SK-N-SH (cell line): ENCODE results near the gene CIB4. TPM values are rescaled to one million over a fixed set of nuclear protein-coding genes. Genes with fewer than 3 reads are reported as not detected.

Experiments
- CTCF ChIA-PET: fragments of 300-600, 350-600 bp; formaldehyde crosslinking; extraction: SDS; loops from one replicate; lab custom pipeline; 2021; lab: Yijun Ruan, JAX
- POLR2A ChIA-PET: fragments of 350-600 bp; sonication (Branson Sonifier 250); formaldehyde crosslinking; extraction: SDS; loops from one replicate; lab custom pipeline; 2020; ENCODE audit warnings: antibody characterized with exemption, inconsistent platforms; lab: Yijun Ruan, JAX
- DNase-seq: peaks from one replicate; pipeline ENCODE4 v3.0.0; 2012
- H2AFZ ChIP-seq: fragments of 200-600 bp; sonication (generic); 2 replicates; pipeline ENCODE4 v1.8.1; 2016; ENCODE audit warnings: antibody characterized with exemption, mild to moderate bottlenecking, low read depth
- H3F3A ChIP-seq: fragments of 200-600 bp; sonication (generic); replicated peaks from 2 replicates; pipeline ENCODE3; 2016; ENCODE audit warnings: antibody characterized with exemption, mild to moderate bottlenecking; ENCODE audit not compliant: insufficient read depth
- H3K27ac ChIP-seq, 2 experiments: fragments of 200-500 bp in 1 of 2; fragments of 200-600 bp in 1 of 2; sonication (Bioruptor generic) in 1 of 2; sonication (generic), shearing (Covaris generic) in 1 of 2; 2 replicates each; pipeline versions ENCODE4 v1.5.1 to v1.6.1; 2014 to 2016; ENCODE audit warnings: low read depth in 2 of 2, inconsistent platforms in 1 of 2, low read length in 1 of 2, mild to moderate bottlenecking in 1 of 2, mixed read lengths in 1 of 2
- H3K27me3 ChIP-seq: fragments of 200-600 bp; sonication (generic), shearing (Covaris generic); 2 replicates; pipeline ENCODE4 v1.6.1; 2016; ENCODE audit warnings: mixed run types; ENCODE audit not compliant: insufficient read depth
- H3K36me3 ChIP-seq, 2 experiments: fragments of 200-500 bp in 1 of 2; fragments of 200-600 bp in 1 of 2; sonication (Bioruptor generic) in 1 of 2; sonication (generic) in 1 of 2; replicated peaks in 1 of 2; 2 replicates each; pipeline versions ENCODE3 to v1.5.1; 2014 to 2016; ENCODE audit warnings: low read length in 1 of 2, mild to moderate bottlenecking in 1 of 2; ENCODE audit not compliant: insufficient read depth in 2 of 2, control insufficient read depth in 1 of 2
- H3K4me1 ChIP-seq, 2 experiments: fragments of 200-500 bp in 1 of 2; fragments of 200-600 bp in 1 of 2; sonication (Bioruptor generic) in 1 of 2; sonication (generic), shearing (Covaris generic) in 1 of 2; 2 replicates each; pipeline versions ENCODE4 v1.5.1 to v1.6.1; 2014 to 2016; ENCODE audit warnings: low read depth in 1 of 2, low read length in 1 of 2, mixed run types in 1 of 2; ENCODE audit not compliant: insufficient read depth in 2 of 2, control insufficient read depth in 1 of 2
- H3K4me2 ChIP-seq: fragments of 200-600 bp; sonication (generic), shearing (Covaris generic); 2 replicates; pipeline ENCODE4 v1.6.1; 2017; ENCODE audit warnings: mixed run types
- H3K4me3 ChIP-seq, 2 experiments: fragments of 200-500 bp in 1 of 2; fragments of 200-600 bp in 1 of 2; sonication (Bioruptor generic) in 1 of 2; sonication (generic), shearing (Covaris generic) in 1 of 2; 2 replicates each; pipeline versions ENCODE4 v1.5.1 to v1.8.1; 2014 to 2016; ENCODE audit warnings: low read depth in 2 of 2, inconsistent platforms in 1 of 2, low read length in 1 of 2, mild to moderate bottlenecking in 1 of 2, mixed read lengths in 1 of 2, moderate library complexity in 1 of 2
- H3K79me2 ChIP-seq: fragments of 200-600 bp; sonication (generic); 2 replicates; pipeline ENCODE4 v1.8.1; 2017; ENCODE audit warnings: mild to moderate bottlenecking; ENCODE audit not compliant: insufficient read depth
- H3K9ac ChIP-seq: fragments of 200-600 bp; sonication (generic); 2 replicates; pipeline ENCODE4 v1.6.1; 2017; ENCODE audit warnings: mixed run types
- H3K9me2 ChIP-seq: fragments of 200-600 bp; sonication (generic); 2 replicates; pipeline ENCODE4 v1.6.1; 2017; ENCODE audit warnings: mixed run types
- H3K9me3 ChIP-seq: fragments of 200-600 bp; sonication (generic); 2 replicates; pipeline ENCODE4 v1.6.1; 2017; ENCODE audit warnings: mixed run types, mild to moderate bottlenecking, moderate library complexity
- H4K20me1 ChIP-seq: fragments of 200-600 bp; sonication (generic); 2 replicates; pipeline ENCODE4 v1.6.1; 2017; ENCODE audit warnings: mild to moderate bottlenecking, mixed run types; ENCODE audit not compliant: insufficient read depth
- CHD2 ChIP-seq: fragments of 150-350 bp; IDR thresholded peaks from 2 replicates; pipeline ENCODE4 v1.6.1; 2018; ENCODE audit warnings: low read length; ENCODE audit not compliant: partially characterized antibody
- CTCF ChIP-seq: fragments of 200-600 bp; sonication (generic); IDR thresholded peaks from 2 replicates; pipeline ENCODE4 v1.6.1; 2017; ENCODE audit warnings: antibody characterized with exemption, mild to moderate bottlenecking, moderate library complexity
- EZH2phosphoT487 ChIP-seq: fragments of 200-600 bp; sonication (generic); IDR thresholded peaks from 2 replicates; pipeline ENCODE4 v1.6.1; 2017; ENCODE audit warnings: low read depth, mixed run types, mild to moderate bottlenecking, antibody characterized with exemption, moderate library complexity, borderline replicate concordance
- FOXJ3 ChIP-seq: sonication (generic); formaldehyde crosslinking; IDR thresholded peaks from 2 replicates; pipeline ENCODE4 v1.5.1; 2020; ENCODE audit warnings: mild to moderate bottlenecking, missing genetic modification reagents
- IRF3 ChIP-seq: fragments of 150-350 bp; IDR thresholded peaks from 2 replicates; pipeline ENCODE4 v1.6.1; 2016; ENCODE audit warnings: mild to moderate bottlenecking, low read depth, low read length
- POLR2AphosphoS5 ChIP-seq: IDR thresholded peaks from 2 replicates; pipeline ENCODE4 v1.6.1; 2012; ENCODE audit warnings: low read depth, low read length
- RCOR1 ChIP-seq: fragments of 150-350 bp; IDR thresholded peaks from 2 replicates; pipeline ENCODE4 v1.6.1; 2017; ENCODE audit warnings: antibody characterized with exemption, low read length
- RXRA ChIP-seq: IDR thresholded peaks from 2 replicates; pipeline ENCODE4 v1.4.0; 2012; ENCODE audit warnings: low read depth, mild to moderate bottlenecking, borderline replicate concordance
- SMC3 ChIP-seq: IDR thresholded peaks from 2 replicates; pipeline ENCODE4 v1.6.1; 2012; ENCODE audit warnings: low read depth, low read length, improper control_type of control experiment
- USF1 ChIP-seq: IDR thresholded peaks from 2 replicates; pipeline ENCODE4 v1.4.0; 2012; ENCODE audit warnings: low read depth, borderline replicate concordance
- USF2 ChIP-seq: fragments of 150-350 bp; IDR thresholded peaks from 2 replicates; pipeline ENCODE4 v1.6.1; 2017; ENCODE audit warnings: antibody characterized with exemption, low read length, low read depth, borderline replicate concordance
- WGBS: methylation state at CpG from one replicate; pipeline ENCODE4 v1.1.6; 2017; ENCODE audit warnings: low lambda C conversion rate; 5-methylcytosine and 5-hydroxymethylcytosine counted together
- polyA plus RNA-seq, 3 experiments: library from polyadenylated mRNA; depleted of rRNA; stranded (reverse); fragments of >200 nt; gene quantifications; 2 replicates each; pipeline ENCODE4 v1.2.3, GENCODE V29; 2012

The CIB4 gene
- polyA plus RNA-seq, 1 of the 3 experiments (the other 2 are of a cell fraction), result not detected

- no peak overlapping the region for H3K27ac ChIP-seq
- no peaks in the 10 kb centered on the region for H3K36me3 ChIP-seq
- no peak overlapping the region for H2AFZ ChIP-seq
- no peaks in the 10 kb centered on the region for H3K79me2 ChIP-seq
- no peak overlapping the region for H3K9ac ChIP-seq
- no peak for TF ChIP-seq FOXJ3 (CRISPR knock-in tag)
- TF ChIP-seq CHD2, result no peak
- TF ChIP-seq USF2, result no peak
- no peak for TF ChIP-seq RCOR1
- TF ChIP-seq SMC3, result no peak
- no peak for TF ChIP-seq CTCF
- no peak for TF ChIP-seq POLR2AphosphoS5
- TF ChIP-seq USF1, result no peak
- 10% methylated on average over 1 of the region's 1 CpG for WGBS
- H4K20me1 ChIP-seq, result no peaks in the 10 kb centered on the region
- no peak overlapping the region for H3K4me2 ChIP-seq
- no peak overlapping the region for H3K4me3 ChIP-seq
- H3K9me2 ChIP-seq, result no peaks in the 10 kb centered on the region
- H3K27me3 ChIP-seq, result no peaks in the 10 kb centered on the region
- H3K9me3 ChIP-seq, result peaks cover 12% of the 10 kb centered on the region; the same call in 1 of the 2 replicates
- CTCF ChIA-PET, result interaction anchor here (0.7 to 1.6 kb wide), 4 partner anchors 19 to 83 kb away, joined by 3 to 5 read pairs (median 4); partner anchors contain the start of gene CIB4
- no peaks in the 10 kb centered on the region for H3F3A ChIP-seq
- no peaks in the 10 kb centered on the region for H3K4me1 ChIP-seq
- no peak for DNase-seq
- POLR2A ChIA-PET, result no interaction called here
These were observed 19.3 kb upstream of the CIB4 start for GRCh38 chr2:26660363-26660962.

GRCh38 chr2:26658691-26659346 lies 17.7 kb upstream of the CIB4 start:
- H2AFZ ChIP-seq, result no peak overlapping the region
- peaks cover 12% of the 10 kb centered on the region; the same call in 1 of the 2 replicates for H3K9me3 ChIP-seq
- CTCF ChIA-PET, result interaction anchor here (0.8 to 2.0 kb wide), 8 partner anchors 9 to 81 kb away, joined by 3 to 7 read pairs (median 4); no protein-coding TSS in a partner anchor
- TF ChIP-seq USF2 (no peak), CHD2 (no peak), EZH2phosphoT487 (no peak), RXRA (no peak), IRF3 (no peak)
- H3K4me1 ChIP-seq, result no peaks in the 10 kb centered on the region; a peak in 1 of 4 replicates
- H3K27me3 ChIP-seq, result no peaks in the 10 kb centered on the region
- no peak overlapping the region for H3K27ac ChIP-seq
- no peak overlapping the region for H3K4me3 ChIP-seq
- DNase-seq, result no peak
- no peaks in the 10 kb centered on the region for H3K79me2 ChIP-seq
- H3K9ac ChIP-seq, result no peak overlapping the region
- no peaks in the 10 kb centered on the region for H3F3A ChIP-seq
- H3K4me2 ChIP-seq, result no peak overlapping the region
- 68% methylated on average over 6 of the region's 6 CpGs for WGBS
- H3K9me2 ChIP-seq, result no peaks in the 10 kb centered on the region
- no peaks in the 10 kb centered on the region for H3K36me3 ChIP-seq
- no peaks in the 10 kb centered on the region for H4K20me1 ChIP-seq
- POLR2A ChIA-PET, result no interaction called here
